ENCODE results near the gene HS6ST1.

The HS6ST1 gene

DNA sequence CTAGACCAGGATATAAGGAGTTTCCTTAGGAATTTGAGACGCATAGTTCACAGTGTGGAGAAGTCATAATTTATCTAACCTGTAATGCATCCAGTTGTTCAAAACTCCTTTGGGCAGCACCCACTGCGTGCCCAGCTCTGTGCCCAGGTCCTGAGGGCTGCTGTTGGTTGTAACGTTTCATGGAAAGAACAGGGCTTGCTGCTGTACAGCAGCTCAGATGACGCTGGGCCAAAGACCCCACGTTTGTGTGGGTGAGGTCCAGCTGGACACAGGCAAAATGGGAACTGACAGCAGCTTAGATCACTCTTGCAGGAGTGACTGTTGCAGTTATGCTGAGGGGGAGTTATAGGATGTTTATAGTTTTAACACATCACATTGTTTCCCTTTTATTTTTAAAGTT is 30.0 kb upstream of the HS6ST1 start:
- no peak for DNase-seq (ENCODE audit: low read depth)
- no peak overlapping the region for H3K4me3 ChIP-seq (ENCODE audit: control insufficient read depth, low read depth, low read length)
- TF ChIP-seq, protein P1, sequence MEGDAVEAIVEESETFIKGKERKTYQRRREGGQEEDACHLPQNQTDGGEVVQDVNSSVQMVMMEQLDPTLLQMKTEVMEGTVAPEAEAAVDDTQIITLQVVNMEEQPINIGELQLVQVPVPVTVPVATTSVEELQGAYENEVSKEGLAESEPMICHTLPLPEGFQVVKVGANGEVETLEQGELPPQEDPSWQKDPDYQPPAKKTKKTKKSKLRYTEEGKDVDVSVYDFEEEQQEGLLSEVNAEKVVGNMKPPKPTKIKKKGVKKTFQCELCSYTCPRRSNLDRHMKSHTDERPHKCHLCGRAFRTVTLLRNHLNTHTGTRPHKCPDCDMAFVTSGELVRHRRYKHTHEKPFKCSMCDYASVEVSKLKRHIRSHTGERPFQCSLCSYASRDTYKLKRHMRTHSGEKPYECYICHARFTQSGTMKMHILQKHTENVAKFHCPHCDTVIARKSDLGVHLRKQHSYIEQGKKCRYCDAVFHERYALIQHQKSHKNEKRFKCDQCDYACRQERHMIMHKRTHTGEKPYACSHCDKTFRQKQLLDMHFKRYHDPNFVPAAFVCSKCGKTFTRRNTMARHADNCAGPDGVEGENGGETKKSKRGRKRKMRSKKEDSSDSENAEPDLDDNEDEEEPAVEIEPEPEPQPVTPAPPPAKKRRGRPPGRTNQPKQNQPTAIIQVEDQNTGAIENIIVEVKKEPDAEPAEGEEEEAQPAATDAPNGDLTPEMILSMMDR (IDR thresholded peaks at IDR 0.05; ENCODE audit: control insufficient read depth, insufficient read depth, low read depth, low read length, missing control alignments), result no peak

DNA sequence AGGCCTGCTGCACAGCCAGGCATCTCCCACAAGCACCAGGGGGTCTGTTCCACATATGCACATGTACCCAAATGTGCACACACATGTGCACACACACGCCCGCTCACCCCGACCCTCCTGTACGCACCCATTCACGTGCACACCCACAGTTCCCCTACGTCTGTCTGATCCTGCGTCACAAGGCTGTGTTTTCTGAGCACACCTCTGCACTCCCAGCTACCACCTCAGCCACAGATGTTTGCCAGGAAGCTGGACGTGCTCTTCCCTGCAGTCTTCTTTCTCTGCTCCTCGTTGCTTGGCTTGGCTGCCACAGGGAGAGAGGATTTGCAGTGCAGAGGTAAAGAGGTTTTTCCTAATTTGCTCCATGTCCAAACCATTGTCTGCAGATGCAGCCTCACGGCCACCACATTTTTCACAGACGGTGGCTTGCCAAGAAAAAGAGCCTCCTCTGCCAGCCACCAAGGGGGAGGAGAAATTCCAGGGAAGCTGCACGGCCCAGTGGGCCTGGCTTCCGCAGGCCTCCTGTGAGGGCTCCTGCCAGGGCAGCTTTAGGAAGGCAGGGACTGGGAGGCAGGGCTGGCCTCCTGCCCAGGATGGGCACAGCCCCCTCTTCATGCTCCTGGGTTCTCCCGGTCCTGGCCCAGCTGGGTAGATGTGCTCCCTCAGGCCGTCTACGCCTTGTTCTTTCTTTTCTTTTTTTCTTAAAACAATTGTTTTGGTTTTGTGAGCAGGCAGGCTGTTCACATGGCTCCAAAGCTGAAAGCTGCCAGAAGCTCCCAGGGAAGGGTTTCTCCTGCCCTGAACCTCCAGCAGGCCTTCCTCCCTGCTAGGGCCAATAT is 29.3 kb upstream of the HS6ST1 start:
- no peak overlapping the region for H3K4me3 ChIP-seq (ENCODE audit: control insufficient read depth, low read depth, low read length)
- TF ChIP-seq, protein P1 (IDR thresholded peaks at IDR 0.05; ENCODE audit: control insufficient read depth, insufficient read depth, low read depth, low read length, missing control alignments), result no peak
- DNase-seq (ENCODE audit: low read depth), result peak; percentile 27

DNA sequence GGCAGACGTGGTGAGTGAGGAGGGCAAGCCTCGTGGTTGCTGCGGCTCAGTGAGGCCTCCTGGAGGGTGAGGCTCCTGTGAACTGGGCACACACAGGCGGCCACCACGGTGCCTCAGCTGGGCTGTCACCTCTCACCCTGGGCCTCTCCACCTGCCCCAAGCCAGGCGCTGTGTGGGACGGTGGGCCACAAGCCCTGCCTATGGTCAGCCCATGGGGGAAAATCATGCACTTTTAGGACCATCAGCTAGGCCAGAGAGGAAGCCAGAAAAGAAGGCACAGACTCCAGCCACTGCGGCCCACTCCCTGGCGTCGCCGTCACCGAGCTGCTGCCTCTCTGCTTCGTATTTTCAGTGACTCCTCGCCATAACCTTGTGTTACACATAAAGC is 28.5 kb upstream of the HS6ST1 start:
- DNase-seq (ENCODE audit: low read depth), result no peak

DNA sequence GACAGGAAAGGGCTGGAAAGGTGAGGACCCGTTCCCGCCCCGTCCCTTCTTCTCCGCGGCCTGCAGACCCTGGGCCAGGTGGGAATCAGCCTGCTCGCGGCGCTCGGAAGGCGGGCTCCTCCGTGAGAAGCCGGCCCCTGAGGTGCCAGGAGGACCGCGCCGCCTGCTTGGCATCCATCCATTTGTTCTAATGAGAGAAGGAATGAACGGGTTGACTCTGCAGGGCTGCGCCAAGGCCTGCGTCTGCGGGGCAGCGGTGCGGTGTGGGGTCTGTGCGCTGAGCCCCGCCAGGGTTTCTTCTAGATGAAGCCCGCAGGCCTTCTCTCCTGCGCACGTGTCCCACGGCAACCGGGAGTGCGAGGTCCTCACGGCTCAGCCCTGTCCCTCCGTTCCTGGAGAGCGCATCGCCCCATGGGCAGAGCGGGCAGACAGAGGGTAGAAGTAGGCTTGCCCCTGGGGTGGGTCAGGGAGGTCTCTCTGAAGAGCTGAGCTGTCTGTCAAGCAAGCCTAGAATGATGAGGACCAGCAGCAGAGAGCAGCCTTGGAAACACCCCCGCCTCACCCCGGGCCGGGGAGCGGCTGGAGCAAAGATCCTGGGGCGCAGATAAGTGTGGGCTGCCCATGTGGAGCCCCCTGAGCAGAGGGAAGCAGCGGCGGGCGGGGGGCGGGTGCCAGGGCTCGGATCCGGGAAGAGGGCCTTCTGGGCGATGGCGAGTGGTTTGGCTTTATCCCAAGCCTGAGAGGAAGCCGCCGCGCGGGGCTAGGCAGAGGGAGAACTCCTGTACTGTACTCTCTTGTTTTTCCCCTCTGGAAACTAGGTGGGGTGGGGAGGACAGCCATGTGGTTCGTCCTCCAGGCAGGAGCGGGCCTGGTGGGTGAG is 27.9 kb upstream of the HS6ST1 start:
- TF ChIP-seq, protein P1 (IDR thresholded peaks at IDR 0.05; ENCODE audit: control insufficient read depth, insufficient read depth, low read depth, low read length, missing control alignments), result no peak
- H3K4me3 ChIP-seq (ENCODE audit: control insufficient read depth, low read depth, low read length), result no peak overlapping the region
- no peak for DNase-seq (ENCODE audit: low read depth)

More for the DNA sequence above, 28.5 kb upstream of the HS6ST1 start:
- TF ChIP-seq, protein P1 (IDR thresholded peaks at IDR 0.05; ENCODE audit: control insufficient read depth, insufficient read depth, low read depth, low read length, missing control alignments), result no peak
- no peak overlapping the region for H3K4me3 ChIP-seq (ENCODE audit: control insufficient read depth, low read depth, low read length)

DNA sequence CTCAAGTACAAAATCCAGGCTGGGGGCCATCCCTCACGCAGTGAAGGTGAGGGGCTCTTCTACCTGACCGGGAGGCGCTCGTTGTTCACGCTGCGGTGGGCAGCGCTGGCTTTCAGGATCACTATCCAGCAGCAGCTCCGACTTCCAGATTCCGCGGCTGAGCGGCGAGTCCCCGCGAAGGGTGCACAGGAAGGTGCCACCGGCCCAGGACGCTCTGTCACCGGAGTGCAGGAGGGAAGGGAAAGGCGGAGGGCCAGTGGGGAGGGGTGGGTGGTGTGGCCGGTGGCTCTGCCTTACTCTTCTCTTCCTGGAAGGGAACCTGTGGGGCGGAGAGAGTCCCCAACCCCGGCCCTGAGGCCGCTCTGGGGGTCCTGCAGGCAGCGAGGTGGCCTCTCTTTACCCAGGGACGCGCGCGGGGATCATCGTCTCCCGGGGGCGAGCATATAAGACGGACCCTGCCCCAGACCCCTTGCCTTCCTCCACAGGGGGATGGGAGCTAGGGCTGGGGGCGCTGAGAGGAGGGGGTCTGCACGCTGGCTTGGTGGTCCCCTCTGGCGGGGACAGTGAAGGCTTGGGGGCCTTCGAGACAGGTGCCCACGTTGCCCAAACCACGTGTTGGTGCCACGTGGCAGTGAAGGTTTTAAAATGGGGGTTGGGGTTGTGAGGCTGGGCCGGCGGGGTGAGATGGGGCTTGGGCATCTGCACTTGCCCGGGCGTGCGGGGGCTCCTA is 26.9 kb upstream of the HS6ST1 start:
- no peak for DNase-seq (ENCODE audit: low read depth)
- TF ChIP-seq, protein P1 (IDR thresholded peaks at IDR 0.05; ENCODE audit: control insufficient read depth, insufficient read depth, low read depth, low read length, missing control alignments), result no peak

DNA sequence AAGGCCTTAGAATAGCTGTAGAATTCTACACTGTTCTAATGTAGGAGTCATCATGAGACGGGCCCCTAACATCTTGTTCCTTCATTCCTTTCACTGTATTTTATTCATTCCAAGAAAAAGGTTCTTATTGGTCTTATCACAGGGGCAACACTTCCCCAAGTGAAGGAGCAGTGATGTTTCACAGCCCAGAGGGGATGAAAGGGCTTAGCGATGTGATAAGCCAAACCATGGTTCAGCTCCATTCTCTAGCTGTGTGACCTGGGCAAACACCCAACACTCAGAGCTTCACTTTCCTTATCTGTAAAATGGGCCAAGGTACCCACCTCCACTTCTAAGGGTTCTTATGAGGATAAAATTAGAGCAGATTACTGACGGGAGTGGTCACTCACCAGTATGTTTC is 25.4 kb upstream of the HS6ST1 start:
- DNase-seq (ENCODE audit: low read depth), result no peak
- TF ChIP-seq, protein P1 (IDR thresholded peaks at IDR 0.05; ENCODE audit: control insufficient read depth, insufficient read depth, low read depth, low read length, missing control alignments), result no peak
- H3K4me3 ChIP-seq (ENCODE audit: control insufficient read depth, low read depth, low read length), result no peak overlapping the region

More for the DNA sequence above, 26.9 kb upstream of the HS6ST1 start:
- no peak overlapping the region for H3K4me3 ChIP-seq (ENCODE audit: control insufficient read depth, low read depth, low read length)

All from AG09309 (cell line).